Loucy (cell line): ENCODE measurements around the gene VPS37B.

ENCODE experiments used
- H2AFZ ChIP-seq: fragments of 200-600 bp; sonication (generic); 2 replicates; pipeline ENCODE4 v1.6.0; 2016; ENCODE audit warnings: antibody characterized with exemption, mild to moderate bottlenecking, low read length, moderate library complexity
- H3F3A ChIP-seq: fragments of 200-600 bp; 2 replicates; pipeline ENCODE4 v1.6.0; 2016; ENCODE audit warnings: antibody characterized with exemption, low read depth, mild to moderate bottlenecking
- H3K27me3 ChIP-seq: fragments of 200-600 bp; sonication (generic); 2 replicates; pipeline ENCODE4 v1.6.1; 2014; ENCODE audit warnings: low read length, mild to moderate bottlenecking; ENCODE audit not compliant: insufficient read depth, poor library complexity, severe bottlenecking
- H3K36me3 ChIP-seq: fragments of 200-600 bp; sonication (generic); 2 replicates; pipeline ENCODE4 v1.6.1; 2016; ENCODE audit warnings: low read length; ENCODE audit not compliant: insufficient read depth
- H3K4me1 ChIP-seq: fragments of 200-600 bp; sonication (generic); 2 replicates; pipeline ENCODE4 v1.5.1; 2014; ENCODE audit warnings: low read length, mild to moderate bottlenecking; ENCODE audit not compliant: insufficient read depth, poor library complexity, severe bottlenecking
- H3K4me2 ChIP-seq: fragments of 200-600 bp; sonication (generic); 2 replicates; pipeline ENCODE4 v1.6.0; 2014; ENCODE audit warnings: antibody characterized with exemption, low read length, low read depth, mild to moderate bottlenecking; ENCODE audit not compliant: poor library complexity, severe bottlenecking
- H3K4me3 ChIP-seq: fragments of 200-600 bp; sonication (generic); 2 replicates; pipeline ENCODE4 v1.5.1; 2014; ENCODE audit warnings: low read length, mild to moderate bottlenecking, mixed read lengths; ENCODE audit not compliant: poor library complexity, severe bottlenecking
- H3K79me2 ChIP-seq: fragments of 200-600 bp; sonication (generic); 2 replicates; pipeline ENCODE4 v1.6.1; 2014; ENCODE audit warnings: low read length; ENCODE audit not compliant: insufficient read depth
- H3K9ac ChIP-seq: fragments of 200-600 bp; sonication (generic); 2 replicates; pipeline ENCODE4 v1.6.0; 2014; ENCODE audit warnings: mild to moderate bottlenecking, low read depth, low read length, moderate library complexity; ENCODE audit not compliant: poor library complexity, severe bottlenecking
- H3K9me2 ChIP-seq: fragments of 200-600 bp; sonication (generic); replicated peaks from 2 replicates; pipeline ENCODE4 v1.6.1; 2016; ENCODE audit warnings: low read depth, low read length, mixed read lengths
- H3K9me3 ChIP-seq: fragments of 200-600 bp; sonication (generic); 2 replicates; pipeline ENCODE4 v1.6.1; 2014; ENCODE audit warnings: mild to moderate bottlenecking, antibody characterized with exemption, low read length, low read depth; ENCODE audit not compliant: insufficient read depth
- H4K20me1 ChIP-seq: fragments of 200-600 bp; sonication (generic); 2 replicates; pipeline ENCODE4 v1.6.0; 2014; ENCODE audit warnings: antibody characterized with exemption, low read length, mild to moderate bottlenecking; ENCODE audit not compliant: insufficient read depth, poor library complexity, severe bottlenecking
- EZH2phosphoT487 ChIP-seq: fragments of 200-600 bp; IDR thresholded peaks from 2 replicates; pipeline ENCODE4 v1.6.1; 2018; ENCODE audit warnings: antibody characterized with exemption, mild to moderate bottlenecking, moderate library complexity, borderline replicate concordance
- TF ChIP-seq, protein P1 (sequence below): fragments of 200-600 bp; sonication (generic); conservative IDR thresholded peaks from 2 replicates; pipeline ENCODE4 v1.5.1; 2014; ENCODE audit warnings: mild to moderate bottlenecking, antibody characterized with exemption, low read length

VPS37B gene

DNA sequence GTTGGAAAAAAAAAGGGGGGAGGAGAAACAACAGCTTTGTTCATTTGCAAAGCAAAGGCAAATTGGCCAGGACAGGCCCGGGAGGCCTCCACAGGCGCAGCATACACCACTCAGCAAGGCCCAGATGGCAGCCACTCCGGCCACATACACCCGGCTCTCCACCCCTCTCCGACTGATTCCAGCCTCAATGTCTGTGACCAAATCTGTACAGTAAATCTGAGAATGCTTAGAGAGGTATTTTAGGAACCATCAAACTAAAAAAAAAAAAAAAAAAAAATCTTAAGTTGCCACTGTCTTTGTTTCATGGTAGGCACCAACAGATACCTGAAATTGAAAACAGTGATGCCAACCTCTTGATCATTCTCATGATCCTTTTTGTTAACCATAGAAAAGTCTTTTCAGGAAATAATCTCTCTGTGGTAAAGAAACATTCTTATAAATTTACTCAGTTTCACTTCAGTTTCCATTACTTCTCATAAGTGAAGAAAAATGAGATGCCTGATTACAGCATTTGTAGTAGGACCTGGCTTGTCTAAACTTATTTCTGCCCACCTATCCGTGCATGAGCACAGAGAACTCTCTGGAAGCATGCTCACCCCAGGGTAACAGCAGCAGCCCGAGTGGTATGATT is 20.2 kb downstream of the VPS37B start:
- Histone ChIP-seq H3K4me3 (no peak overlapping the region), H3K27me3 (no peaks in the 10 kb centered on the region), H3F3A (no peaks in the 10 kb centered on the region), H3K9ac (no peak overlapping the region), H3K79me2 (peaks cover 100% of the 10 kb centered on the region), H4K20me1 (peaks cover 64% of the 10 kb centered on the region), H3K9me2 (no peaks in the 10 kb centered on the region), H3K4me1 (peaks cover 12% of the 10 kb centered on the region), H2AFZ (no peak overlapping the region), H3K4me2 (no peak overlapping the region), H3K36me3 (peaks cover 13% of the 10 kb centered on the region; the same call in 1 of the 2 replicates), H3K9me3 (no peaks in the 10 kb centered on the region)
- TF ChIP-seq, protein P1, sequence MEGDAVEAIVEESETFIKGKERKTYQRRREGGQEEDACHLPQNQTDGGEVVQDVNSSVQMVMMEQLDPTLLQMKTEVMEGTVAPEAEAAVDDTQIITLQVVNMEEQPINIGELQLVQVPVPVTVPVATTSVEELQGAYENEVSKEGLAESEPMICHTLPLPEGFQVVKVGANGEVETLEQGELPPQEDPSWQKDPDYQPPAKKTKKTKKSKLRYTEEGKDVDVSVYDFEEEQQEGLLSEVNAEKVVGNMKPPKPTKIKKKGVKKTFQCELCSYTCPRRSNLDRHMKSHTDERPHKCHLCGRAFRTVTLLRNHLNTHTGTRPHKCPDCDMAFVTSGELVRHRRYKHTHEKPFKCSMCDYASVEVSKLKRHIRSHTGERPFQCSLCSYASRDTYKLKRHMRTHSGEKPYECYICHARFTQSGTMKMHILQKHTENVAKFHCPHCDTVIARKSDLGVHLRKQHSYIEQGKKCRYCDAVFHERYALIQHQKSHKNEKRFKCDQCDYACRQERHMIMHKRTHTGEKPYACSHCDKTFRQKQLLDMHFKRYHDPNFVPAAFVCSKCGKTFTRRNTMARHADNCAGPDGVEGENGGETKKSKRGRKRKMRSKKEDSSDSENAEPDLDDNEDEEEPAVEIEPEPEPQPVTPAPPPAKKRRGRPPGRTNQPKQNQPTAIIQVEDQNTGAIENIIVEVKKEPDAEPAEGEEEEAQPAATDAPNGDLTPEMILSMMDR, result no peak
- TF ChIP-seq EZH2phosphoT487, result no peak

- Histone ChIP-seq H2AFZ (no peak overlapping the region), H3K4me2 (no peak overlapping the region), H3K27me3 (no peaks in the 10 kb centered on the region), H4K20me1 (peaks cover 48% of the 10 kb centered on the region), H3K36me3 (peaks cover 23% of the 10 kb centered on the region; the same call in 1 of the 2 replicates), H3K9ac (no peak overlapping the region), H3K4me3 (no peak overlapping the region), H3K79me2 (peaks cover 84% of the 10 kb centered on the region), H3K9me3 (no peaks in the 10 kb centered on the region), H3K4me1 (peaks cover 12% of the 10 kb centered on the region), H3F3A (no peaks in the 10 kb centered on the region), H3K9me2 (no peaks in the 10 kb centered on the region)
- no peak for TF ChIP-seq EZH2phosphoT487
- TF ChIP-seq, protein P1, result no peak
Measured at GRCh38 chr12:122874081-122874480, 21.8 kb downstream of the VPS37B start.

- no peak overlapping the region for H3K4me3 ChIP-seq
- peaks cover 12% of the 10 kb centered on the region for H3K4me1 ChIP-seq
Measured at GRCh38 chr12:122873540-122873939, 22.4 kb downstream of the VPS37B start.

More at GRCh38 chr12:122873540-122873939, 22.4 kb downstream of the VPS37B start:
- Histone ChIP-seq H4K20me1 (peaks cover 44% of the 10 kb centered on the region), H3K27me3 (no peaks in the 10 kb centered on the region), H3K9ac (no peak overlapping the region), H2AFZ (no peak overlapping the region), H3K9me2 (no peaks in the 10 kb centered on the region), H3K79me2 (peaks cover 79% of the 10 kb centered on the region), H3K9me3 (no peaks in the 10 kb centered on the region), H3K4me2 (no peak overlapping the region), H3K36me3 (peaks cover 29% of the 10 kb centered on the region; the same call in 1 of the 2 replicates), H3F3A (no peaks in the 10 kb centered on the region)
- no peak for TF ChIP-seq EZH2phosphoT487
- TF ChIP-seq, protein P1, result no peak
